ENCODE data around the gene CCT6B. TPM values are rescaled to one million over a fixed set of nuclear protein-coding genes. Genes with fewer than 3 reads are reported as not detected.

Gene CCT6B
- total RNA-seq, 1 experiment from 2014 or later: 1.1 TPM

DNA sequence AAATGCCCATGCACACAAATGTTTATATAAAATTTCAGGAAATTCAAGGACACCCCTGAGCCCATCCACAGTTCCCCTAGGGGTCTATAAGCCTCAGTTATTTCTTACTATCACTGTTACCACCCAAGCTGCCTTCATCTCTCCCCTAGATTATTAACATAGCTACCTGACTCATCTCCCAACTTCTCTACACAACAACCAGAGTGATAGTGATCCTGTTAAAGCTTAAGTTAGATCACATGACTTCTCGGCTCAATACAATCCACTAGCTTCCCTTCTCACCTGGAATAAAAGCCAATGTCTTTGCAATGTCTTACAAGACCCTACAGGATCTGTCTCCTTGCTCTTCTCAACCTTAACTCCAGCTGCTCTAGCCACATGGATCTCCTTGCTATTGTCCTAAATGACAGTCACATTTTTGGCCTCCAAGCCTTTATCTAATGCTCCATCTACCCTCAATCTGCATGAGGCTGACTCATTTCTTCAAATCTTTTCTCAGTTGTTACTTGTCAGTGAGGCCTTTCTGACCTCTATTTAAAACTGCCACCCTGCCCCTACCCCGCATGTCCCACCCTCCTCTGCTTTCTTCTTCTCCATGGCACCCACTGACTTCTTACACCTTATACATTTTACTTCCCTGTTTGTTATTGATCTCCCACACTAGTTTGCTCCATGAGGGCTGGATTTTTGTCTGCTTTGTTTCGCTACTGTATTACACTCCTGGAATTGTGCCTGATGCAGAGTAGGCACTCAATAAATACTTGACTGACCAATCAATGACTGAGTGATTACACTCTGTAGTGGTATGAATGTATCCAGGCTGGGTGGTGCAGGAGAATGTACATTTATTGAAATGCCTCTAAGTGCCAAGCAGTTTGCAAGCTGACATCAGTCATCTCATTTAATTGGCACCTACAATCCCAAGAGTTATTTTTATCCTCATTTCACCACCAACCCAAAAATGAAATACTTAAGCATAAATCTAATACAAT is 13.8 kb upstream of the CCT6B start:
- Histone ChIP-seq H3K4me3 (replicated peaks in 1 of 2; ENCODE audit: low read depth in 1 of 2, low read length in 2 of 2) (no peak overlapping the region), H3K9me3 (ENCODE audit: control insufficient read depth in 1 of 2, insufficient read depth in 1 of 2, low read depth in 1 of 2, low read length in 2 of 2) (no peaks in the 10 kb centered on the region), H3K27ac (ENCODE audit: low read depth, low read length) (no peak overlapping the region), H3K9me2 (ENCODE audit: insufficient read depth) (no peaks in the 10 kb centered on the region), H3K4me1 (ENCODE audit: control insufficient read depth in 1 of 2, insufficient read depth in 2 of 2, low read length in 2 of 2) (peaks cover 4 to 11% of the 10 kb centered on the region in 2 experiments; a peak in 3 of 4 replicates), H4K20me1 (ENCODE audit: insufficient read depth) (no peaks in the 10 kb centered on the region), H3K9ac (ENCODE audit: low read length) (no peak overlapping the region), H3K4me2 (ENCODE audit: low read length) (no peak overlapping the region), H3K27me3 (ENCODE audit: insufficient read depth, low read length) (no peaks in the 10 kb centered on the region), H2AFZ (ENCODE audit: low read depth, low read length, poor library complexity, severe bottlenecking) (no peak overlapping the region), H3K79me2 (ENCODE audit: insufficient read depth, low read length) (no peaks in the 10 kb centered on the region), H3K36me3 (ENCODE audit: control insufficient read depth in 1 of 2, insufficient read depth in 2 of 2, low read length in 2 of 2) (no peaks in the 10 kb centered on the region)
- DNase-seq (ENCODE audit: low read depth, low spot score) (no peak), ATAC-seq (no peak)
- intact Hi-C loops (cut with micrococcal nuclease): no loop called here
- POLR2A ChIA-PET: no interaction called here
- TF ChIP-seq ELF1 (IDR thresholded peaks at IDR 0.05; ENCODE audit: borderline replicate concordance, low read depth): no peak
- TF ChIP-seq EGR1 (IDR thresholded peaks at IDR 0.05; ENCODE audit: low read depth): no peak
- TF ChIP-seq CBX3 (IDR thresholded peaks at IDR 0.05; ENCODE audit: low read depth): no peak
- TF ChIP-seq MAX (IDR thresholded peaks at IDR 0.05): no peak
- TF ChIP-seq ZNF274 (IDR thresholded peaks at IDR 0.05; ENCODE audit: low read depth, low read length): no peak
- TF ChIP-seq EZH2phosphoT487 (IDR thresholded peaks at IDR 0.05; ENCODE audit: borderline replicate concordance): no peak
- TF ChIP-seq ZBTB33 (IDR thresholded peaks at IDR 0.05; ENCODE audit: extremely low read depth, insufficient replicate concordance, low read length): no peak
- no peak for TF ChIP-seq POLR2AphosphoS5 (IDR thresholded peaks at IDR 0.05; ENCODE audit: low read depth, low read length)
- no peak for TF ChIP-seq REST (IDR thresholded peaks at IDR 0.05; ENCODE audit: low read depth)
- no TSS peak for BruUV-seq (replicated peaks)
- RAD21 ChIA-PET (ENCODE audit: low non-redundant PET in 1 of 2, low total read pairs in 2 of 2, uncharacterized antibody in 2 of 2, unreplicated experiment in 2 of 2): no interaction called here
- CTCF ChIA-PET: no interaction called here
